ENCODE results near the gene PDE1C.

The PDE1C gene

DNA sequence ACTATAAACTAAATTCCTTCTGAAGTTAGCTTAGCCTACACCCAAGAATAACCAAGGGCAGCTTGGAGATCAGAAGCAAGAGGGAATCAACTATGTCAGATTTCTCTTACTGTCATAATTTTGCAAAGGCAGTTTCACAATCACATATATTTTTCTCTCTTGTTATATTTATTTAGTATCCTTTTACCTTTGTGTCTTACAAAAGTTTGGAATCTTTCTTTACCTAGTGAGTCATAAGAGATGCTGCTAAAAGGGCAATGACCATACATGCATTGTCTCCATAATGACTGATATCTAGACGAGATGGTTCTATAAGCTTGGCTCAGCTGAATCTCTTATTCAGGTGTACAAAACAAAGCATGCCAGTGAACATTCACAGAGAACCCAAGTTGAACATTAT, 322.1 kb downstream of the PDE1C start:
- Mint-ChIP-seq H3K27ac (no peak overlapping the region), H3K36me3 (ENCODE audit: low read depth) (no peaks in the 10 kb centered on the region), H3K4me3 (no peak overlapping the region), H3K9me3 (no peaks in the 10 kb centered on the region), H3K27me3 (ENCODE audit: low read depth) (peaks cover 4% of the 10 kb centered on the region), H3K4me1 (ENCODE audit: low read depth) (peaks cover 3% of the 10 kb centered on the region)

DNA sequence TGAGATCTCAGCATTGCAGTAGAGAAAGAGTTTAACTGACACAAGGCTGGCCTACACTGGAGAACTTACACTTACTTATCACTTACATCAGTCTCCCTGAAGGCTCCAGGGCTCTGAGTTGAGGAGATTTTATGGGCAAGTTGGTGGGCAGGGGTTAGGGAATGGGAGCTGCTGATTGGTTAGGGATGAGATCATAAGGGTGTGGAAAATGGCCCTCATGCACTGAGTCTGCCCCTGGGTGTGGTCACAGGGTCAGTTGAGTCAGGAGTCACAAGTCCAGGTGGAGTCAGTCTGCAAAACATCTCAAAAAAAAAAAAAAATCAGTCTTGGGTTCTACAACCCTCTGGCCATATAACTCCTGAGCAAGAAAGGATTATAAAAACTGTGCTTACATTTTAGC, 322.7 kb downstream of the PDE1C start:
- H3K4me3 Mint-ChIP-seq = no peak overlapping the region
- no peak overlapping the region for H3K27ac Mint-ChIP-seq
- peaks cover 4% of the 10 kb centered on the region for H3K27me3 Mint-ChIP-seq (ENCODE audit: low read depth)
- no peaks in the 10 kb centered on the region for H3K9me3 Mint-ChIP-seq
- no peaks in the 10 kb centered on the region for H3K36me3 Mint-ChIP-seq (ENCODE audit: low read depth)
- H3K4me1 Mint-ChIP-seq (ENCODE audit: low read depth) = peaks cover 3% of the 10 kb centered on the region

DNA sequence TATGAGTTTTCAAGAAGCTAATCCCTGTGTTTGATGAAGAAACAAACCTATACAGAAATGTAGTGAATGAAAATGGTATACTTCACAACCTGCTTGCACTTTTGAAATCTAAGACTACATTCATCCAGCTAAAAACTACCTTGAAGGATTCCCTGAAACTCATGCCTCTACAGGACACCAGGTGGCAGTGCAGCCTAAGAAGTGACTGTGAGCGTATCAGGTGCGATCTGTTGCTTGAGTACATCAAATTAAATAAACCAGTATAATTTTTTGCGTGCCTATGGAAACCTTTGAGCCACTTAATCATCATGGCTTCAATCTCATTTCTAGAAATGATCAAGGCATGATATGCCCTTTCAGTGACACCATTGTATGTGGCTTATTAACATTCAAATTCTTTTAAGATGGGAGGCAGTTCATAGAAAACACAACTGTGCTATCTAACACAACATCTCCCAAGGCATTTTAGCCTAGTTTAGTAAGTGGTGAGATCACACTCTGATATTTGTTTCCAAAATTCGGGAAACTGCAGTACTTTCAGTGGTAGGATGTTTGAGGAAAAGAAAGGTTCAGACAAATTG, 325.8 kb downstream of the PDE1C start:
- no peak overlapping the region for H3K27ac Mint-ChIP-seq
- peaks cover 4% of the 10 kb centered on the region for H3K27me3 Mint-ChIP-seq (ENCODE audit: low read depth)
- H3K4me3 Mint-ChIP-seq = no peak overlapping the region
- H3K9me3 Mint-ChIP-seq = no peaks in the 10 kb centered on the region
- no peaks in the 10 kb centered on the region for H3K36me3 Mint-ChIP-seq (ENCODE audit: low read depth)
- peaks cover 3% of the 10 kb centered on the region for H3K4me1 Mint-ChIP-seq (ENCODE audit: low read depth)

DNA sequence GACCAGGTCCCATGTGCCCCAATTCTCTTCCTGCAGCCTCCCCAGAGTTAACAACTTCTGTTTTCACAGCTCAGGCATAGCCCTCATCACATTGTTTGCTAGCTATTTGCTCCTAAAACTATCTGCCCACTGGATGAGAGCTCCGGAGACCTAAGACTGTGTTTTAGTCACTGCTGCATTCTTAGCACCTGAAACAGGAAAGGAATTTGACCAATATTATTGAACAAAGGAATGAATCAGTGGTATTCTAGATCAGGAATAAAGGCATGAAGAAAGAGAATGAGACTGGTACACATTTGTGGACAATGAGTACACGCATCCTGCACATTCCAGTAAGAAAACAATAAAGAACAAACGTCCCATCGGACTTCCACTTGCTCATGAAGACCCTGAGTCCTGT, 328.4 kb downstream of the PDE1C start:
- Mint-ChIP-seq H3K27me3 (ENCODE audit: low read depth) (peaks cover 4% of the 10 kb centered on the region), H3K4me3 (no peak overlapping the region), H3K27ac (no peak overlapping the region), H3K9me3 (no peaks in the 10 kb centered on the region), H3K36me3 (ENCODE audit: low read depth) (no peaks in the 10 kb centered on the region), H3K4me1 (ENCODE audit: low read depth) (peaks cover 3% of the 10 kb centered on the region)

DNA sequence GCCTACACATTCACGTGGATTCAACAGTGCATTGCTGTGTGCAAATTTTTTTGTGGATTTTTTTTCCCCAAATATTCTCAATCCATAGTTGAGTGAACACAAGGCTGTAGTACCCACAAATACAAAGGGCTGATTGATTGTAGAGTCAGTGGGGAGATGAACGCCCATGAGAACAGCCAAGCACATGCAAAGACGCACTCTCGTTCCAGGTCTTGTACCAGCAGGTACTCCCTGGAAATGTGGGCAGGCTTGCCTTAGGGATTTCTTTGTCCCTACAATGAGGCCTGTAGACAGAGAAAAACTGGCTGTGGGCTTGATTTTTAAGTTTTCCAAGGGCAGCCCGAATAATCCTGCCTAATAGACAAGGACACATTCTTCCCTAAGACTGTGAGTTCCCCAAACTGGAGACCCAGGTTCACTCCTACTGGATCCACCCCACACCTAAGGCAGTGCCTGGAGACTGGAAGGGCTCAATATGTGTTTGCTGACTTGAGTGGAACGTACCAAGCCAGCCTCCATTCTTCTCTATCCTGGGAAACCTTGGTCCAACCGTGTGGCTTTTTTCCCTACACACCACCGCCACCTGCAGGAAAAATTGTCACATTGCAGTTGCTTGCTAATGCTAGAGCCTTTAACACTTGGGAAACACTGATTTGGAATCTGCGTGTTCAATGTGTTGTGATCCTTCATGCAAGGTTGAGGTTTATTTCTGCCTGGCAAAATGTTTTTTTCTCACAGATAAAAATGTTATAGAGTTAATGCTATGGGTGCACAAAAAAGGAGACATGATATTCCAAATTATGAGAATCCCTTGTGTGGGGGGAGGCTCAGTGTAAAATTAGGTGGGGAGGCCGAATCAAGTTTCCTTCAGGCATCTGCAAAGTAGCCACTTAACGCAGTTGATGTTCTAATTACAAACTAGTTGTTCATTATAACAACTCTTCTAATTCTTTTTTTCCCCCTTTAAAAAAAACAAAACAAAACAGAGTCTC, 333.9 kb downstream of the PDE1C start:
- no peaks in the 10 kb centered on the region for H3K9me3 Mint-ChIP-seq
- no peak overlapping the region for H3K27ac Mint-ChIP-seq
- H3K4me3 Mint-ChIP-seq = no peak overlapping the region
- no peaks in the 10 kb centered on the region for H3K27me3 Mint-ChIP-seq (ENCODE audit: low read depth)
- no peaks in the 10 kb centered on the region for H3K4me1 Mint-ChIP-seq (ENCODE audit: low read depth)
- H3K36me3 Mint-ChIP-seq (ENCODE audit: low read depth) = no peaks in the 10 kb centered on the region

DNA sequence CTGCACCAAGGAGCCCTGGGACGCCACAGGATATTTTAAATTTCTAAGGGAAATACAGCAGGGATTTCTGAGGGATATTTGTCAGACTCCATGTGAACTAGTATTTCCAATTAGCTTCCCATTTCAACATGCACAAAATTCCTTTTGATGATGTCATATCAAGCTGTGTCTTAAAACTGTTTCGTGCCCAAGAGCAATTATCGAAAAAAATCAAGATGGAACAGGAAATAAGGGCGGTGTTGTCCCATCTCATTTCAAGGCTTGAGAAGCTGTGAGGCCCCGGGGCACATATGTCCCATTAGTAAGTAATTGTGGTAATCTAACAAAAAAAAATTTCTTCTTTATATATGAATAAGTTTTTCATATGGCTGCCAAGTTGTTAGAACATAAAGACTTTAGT, 335.8 kb downstream of the PDE1C start:
- Mint-ChIP-seq H3K9me3 (no peaks in the 10 kb centered on the region), H3K27ac (no peak overlapping the region), H3K4me1 (ENCODE audit: low read depth) (no peaks in the 10 kb centered on the region), H3K27me3 (ENCODE audit: low read depth) (no peaks in the 10 kb centered on the region), H3K36me3 (ENCODE audit: low read depth) (no peaks in the 10 kb centered on the region), H3K4me3 (no peak overlapping the region)

DNA sequence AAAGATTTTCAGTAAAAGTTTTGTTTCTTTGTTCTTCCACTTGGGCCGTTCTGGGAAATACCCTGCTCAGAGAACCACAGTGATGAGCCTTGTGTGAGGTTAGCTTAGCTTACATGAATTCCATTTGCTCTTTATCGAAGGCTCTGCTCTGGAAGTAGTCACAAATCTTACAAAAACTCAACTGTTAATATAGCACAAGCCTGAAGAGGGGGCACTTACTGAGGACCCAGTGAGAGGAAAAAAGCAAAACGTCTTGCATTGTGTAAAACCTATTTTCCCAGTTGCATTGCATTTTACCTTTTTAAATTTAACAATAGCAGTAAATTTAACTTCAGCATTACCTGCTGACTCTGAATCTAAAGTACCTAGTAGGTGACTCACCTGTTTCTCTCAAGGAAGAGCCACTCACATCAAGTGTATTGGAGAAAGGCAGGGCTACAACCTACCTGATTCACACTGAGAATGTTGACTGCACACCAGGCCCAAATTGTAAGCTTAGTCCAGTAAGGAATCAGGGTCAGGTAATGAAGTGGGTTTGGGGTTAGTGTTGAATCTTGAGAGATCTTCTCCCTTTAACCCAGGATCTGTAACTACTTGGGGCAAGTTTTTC, 340.9 kb downstream of the PDE1C start:
- no peaks in the 10 kb centered on the region for H3K36me3 Mint-ChIP-seq (ENCODE audit: low read depth)
- no peak overlapping the region for H3K4me3 Mint-ChIP-seq
- H3K4me1 Mint-ChIP-seq (ENCODE audit: low read depth) = no peaks in the 10 kb centered on the region
- H3K27ac Mint-ChIP-seq = no peak overlapping the region
- no peaks in the 10 kb centered on the region for H3K27me3 Mint-ChIP-seq (ENCODE audit: low read depth)
- H3K9me3 Mint-ChIP-seq = no peaks in the 10 kb centered on the region

DNA sequence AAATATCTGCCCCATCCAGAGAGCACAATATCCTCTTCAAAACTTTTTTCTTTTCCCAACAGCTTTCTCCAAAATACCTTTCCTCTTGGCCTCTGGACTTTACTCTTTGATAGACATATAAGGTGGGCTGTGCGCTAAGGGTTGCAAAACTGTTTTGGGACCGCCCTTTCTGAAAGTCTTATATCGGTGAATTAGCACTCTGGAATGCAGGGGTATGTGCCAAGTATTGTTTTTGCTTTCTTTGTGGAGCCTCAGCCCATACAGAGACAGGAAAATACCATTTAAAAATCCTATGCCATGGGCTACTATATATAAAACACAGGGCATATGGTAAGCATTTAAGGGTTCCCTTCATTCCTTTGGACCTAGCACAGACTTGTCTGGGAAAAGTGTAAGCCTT, 345.5 kb downstream of the PDE1C start:
- no peak overlapping the region for H3K27ac Mint-ChIP-seq
- H3K9me3 Mint-ChIP-seq = no peaks in the 10 kb centered on the region
- H3K27me3 Mint-ChIP-seq (ENCODE audit: low read depth) = no peaks in the 10 kb centered on the region
- no peaks in the 10 kb centered on the region for H3K36me3 Mint-ChIP-seq (ENCODE audit: low read depth)
- H3K4me3 Mint-ChIP-seq = no peak overlapping the region
- H3K4me1 Mint-ChIP-seq (ENCODE audit: low read depth) = no peaks in the 10 kb centered on the region

DNA sequence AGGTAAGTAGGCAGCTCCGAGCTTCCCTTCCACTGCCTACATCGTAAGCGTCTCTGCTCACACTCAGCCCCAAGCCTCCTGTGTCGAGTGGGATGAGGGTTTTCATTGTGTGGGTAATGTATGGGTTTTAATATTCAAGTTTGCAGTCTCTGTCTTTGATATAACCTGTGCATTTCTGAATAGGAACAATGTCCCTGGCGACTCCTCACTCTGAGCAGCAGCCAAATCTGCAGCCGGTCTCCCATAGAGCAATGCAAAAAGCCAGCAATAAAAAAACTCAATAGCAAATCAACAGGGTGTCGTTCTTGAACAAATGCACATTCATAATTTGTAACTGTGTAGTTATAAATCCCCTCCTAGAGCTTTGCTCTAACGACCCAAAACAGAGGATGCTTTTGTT, 349.8 kb downstream of the PDE1C start:
- no peak overlapping the region for H3K27ac Mint-ChIP-seq
- no peaks in the 10 kb centered on the region for H3K9me3 Mint-ChIP-seq
- no peak overlapping the region for H3K4me3 Mint-ChIP-seq
- no peaks in the 10 kb centered on the region for H3K4me1 Mint-ChIP-seq (ENCODE audit: low read depth)
- H3K36me3 Mint-ChIP-seq (ENCODE audit: low read depth) = no peaks in the 10 kb centered on the region
- no peaks in the 10 kb centered on the region for H3K27me3 Mint-ChIP-seq (ENCODE audit: low read depth)

DNA sequence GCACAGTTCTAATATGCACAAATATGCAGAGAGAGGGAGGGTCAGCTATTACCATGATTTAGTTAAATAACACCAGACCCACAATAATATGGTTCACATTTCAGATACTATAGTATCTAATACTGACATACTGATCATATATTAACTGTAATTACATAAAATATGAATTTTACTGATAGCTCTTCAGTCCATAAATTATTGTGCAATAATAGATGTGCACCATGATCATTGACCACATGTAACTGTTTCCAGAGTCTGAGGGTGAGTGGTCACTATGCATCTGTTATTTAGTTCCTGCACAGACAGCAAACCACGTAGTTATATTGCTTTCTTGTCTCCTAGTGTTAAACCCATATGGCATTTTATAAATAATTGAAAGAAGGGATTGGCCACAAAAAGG, 353.9 kb downstream of the PDE1C start:
- H3K9me3 Mint-ChIP-seq = no peaks in the 10 kb centered on the region
- no peaks in the 10 kb centered on the region for H3K27me3 Mint-ChIP-seq (ENCODE audit: low read depth)
- no peaks in the 10 kb centered on the region for H3K36me3 Mint-ChIP-seq (ENCODE audit: low read depth)
- no peak overlapping the region for H3K4me3 Mint-ChIP-seq
- H3K27ac Mint-ChIP-seq = no peak overlapping the region
- H3K4me1 Mint-ChIP-seq (ENCODE audit: low read depth) = no peaks in the 10 kb centered on the region

DNA sequence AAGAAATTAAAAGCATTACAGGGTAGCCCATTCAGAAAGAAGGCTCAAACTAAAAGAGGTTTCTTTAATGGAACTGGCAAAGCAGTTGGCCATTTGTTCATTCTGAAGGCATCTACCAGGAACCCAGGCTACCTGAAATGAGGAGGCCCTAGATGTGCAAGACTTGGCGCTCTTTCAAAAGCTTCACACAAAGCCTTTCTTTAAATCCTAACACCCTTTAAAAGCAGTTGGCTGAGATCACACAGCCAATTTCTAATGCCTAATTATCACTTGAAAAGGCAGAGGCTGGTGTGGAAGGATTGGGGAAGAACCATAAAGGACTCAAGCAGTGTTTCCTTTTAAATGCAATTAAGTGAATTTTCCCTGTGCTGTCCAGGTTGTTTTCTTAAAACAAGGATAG, 360.0 kb downstream of the PDE1C start:
- H3K9me3 Mint-ChIP-seq = no peaks in the 10 kb centered on the region
- H3K4me1 Mint-ChIP-seq (ENCODE audit: low read depth) = no peaks in the 10 kb centered on the region
- no peak overlapping the region for H3K4me3 Mint-ChIP-seq
- no peaks in the 10 kb centered on the region for H3K27me3 Mint-ChIP-seq (ENCODE audit: low read depth)
- H3K27ac Mint-ChIP-seq = no peak overlapping the region
- no peaks in the 10 kb centered on the region for H3K36me3 Mint-ChIP-seq (ENCODE audit: low read depth)

DNA sequence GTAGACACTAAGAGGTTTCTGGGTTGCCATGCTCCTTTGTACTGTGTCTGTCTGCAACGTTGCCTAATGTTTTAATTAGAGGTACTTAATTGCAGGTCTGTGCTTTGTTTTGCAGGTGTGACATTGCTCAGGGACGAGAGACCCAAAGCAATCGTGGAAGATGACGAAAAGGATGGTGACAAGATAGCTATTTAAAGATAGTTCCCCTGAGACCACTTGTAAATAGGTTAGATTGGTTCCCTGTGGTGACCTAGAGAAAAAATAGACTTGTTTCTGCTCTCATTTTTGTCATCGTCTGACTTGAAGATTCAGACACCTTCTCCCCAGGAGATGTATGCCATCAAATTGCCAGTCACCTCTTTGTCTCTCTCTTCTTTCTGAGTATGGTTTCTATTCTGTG, 363.1 kb downstream of the PDE1C start:
- H3K27ac Mint-ChIP-seq = no peak overlapping the region
- H3K4me3 Mint-ChIP-seq = no peak overlapping the region
- H3K9me3 Mint-ChIP-seq = no peaks in the 10 kb centered on the region
- H3K4me1 Mint-ChIP-seq (ENCODE audit: low read depth) = no peaks in the 10 kb centered on the region
- no peaks in the 10 kb centered on the region for H3K36me3 Mint-ChIP-seq (ENCODE audit: low read depth)
- H3K27me3 Mint-ChIP-seq (ENCODE audit: low read depth) = no peaks in the 10 kb centered on the region

DNA sequence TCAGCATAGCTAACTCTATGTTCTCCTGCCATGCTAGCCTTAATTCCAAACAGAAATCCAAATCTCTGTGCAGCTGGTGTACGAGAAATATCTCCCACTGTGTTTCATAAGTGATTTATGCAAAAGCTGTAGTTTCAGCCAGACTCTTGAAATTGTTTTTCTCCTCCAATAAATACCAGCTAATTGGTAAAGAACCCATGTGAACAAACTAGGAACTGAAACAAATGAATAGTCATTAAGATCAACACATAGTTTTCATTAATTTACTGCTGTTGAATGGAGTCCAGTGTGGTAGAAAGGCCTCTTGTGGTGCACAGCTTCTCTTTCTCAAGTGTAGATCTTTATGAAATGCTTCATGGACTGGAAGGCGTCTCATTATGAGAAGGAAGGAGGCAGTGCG, 364.8 kb downstream of the PDE1C start:
- Mint-ChIP-seq H3K36me3 (ENCODE audit: low read depth) (no peaks in the 10 kb centered on the region), H3K4me3 (no peak overlapping the region), H3K27me3 (ENCODE audit: low read depth) (no peaks in the 10 kb centered on the region), H3K9me3 (no peaks in the 10 kb centered on the region), H3K4me1 (ENCODE audit: low read depth) (no peaks in the 10 kb centered on the region), H3K27ac (no peak overlapping the region)

DNA sequence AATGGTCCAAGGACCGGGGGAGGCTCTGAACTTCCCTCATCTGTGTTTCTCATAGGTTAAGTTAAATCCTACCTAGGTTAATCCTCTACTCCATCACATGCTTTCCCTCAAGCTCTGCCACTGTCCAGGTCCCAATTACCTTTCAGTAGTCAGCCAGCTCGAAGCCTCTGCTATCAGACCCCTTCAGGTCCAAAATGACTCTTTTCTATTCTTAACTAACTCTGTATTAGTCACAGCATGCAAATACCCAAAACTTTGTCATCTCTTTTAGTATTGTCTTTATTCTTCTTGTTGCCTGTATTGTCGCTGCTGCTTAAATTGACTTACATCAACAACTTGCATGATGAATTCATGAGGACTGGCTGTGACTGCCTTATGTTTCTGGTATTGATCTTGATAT, 367.9 kb downstream of the PDE1C start:
- no peaks in the 10 kb centered on the region for H3K36me3 Mint-ChIP-seq (ENCODE audit: low read depth)
- H3K4me1 Mint-ChIP-seq (ENCODE audit: low read depth) = no peaks in the 10 kb centered on the region
- no peak overlapping the region for H3K27ac Mint-ChIP-seq
- H3K27me3 Mint-ChIP-seq (ENCODE audit: low read depth) = no peaks in the 10 kb centered on the region
- no peak overlapping the region for H3K4me3 Mint-ChIP-seq
- no peaks in the 10 kb centered on the region for H3K9me3 Mint-ChIP-seq
